NB4 (cell line): ENCODE data around the gene ENTPD6.
"Not testable (repeated sequence)": the region's sequence is repeated elsewhere in the genome, so short reads cannot be mapped to it uniquely, and the experiment has no call there.

Experiments used
- DNase-seq: peaks from one replicate; pipeline ENCODE4 v3.0.0; 2010; ENCODE audit warnings: low read depth
- H3K4me3 ChIP-seq: one replicate; pipeline ENCODE4 v1.5.1; 2011; ENCODE audit warnings: mild to moderate bottlenecking, low read depth, low read length, moderate library complexity
- MYC ChIP-seq: IDR thresholded peaks from 2 replicates; pipeline ENCODE4 v1.6.1; 2011; ENCODE audit warnings: low read depth, low read length
- POLR2A ChIP-seq: IDR thresholded peaks from 2 replicates; pipeline ENCODE4 v1.6.1; 2011; ENCODE audit warnings: mild to moderate bottlenecking; ENCODE audit not compliant: insufficient read length; ENCODE audit errors: extremely low read depth
- TF ChIP-seq, protein P1 (sequence below): IDR thresholded peaks from one replicate; pipeline ENCODE4 v1.5.1; 2012; ENCODE audit warnings: low read depth, low read length
- TF ChIP-seq, protein P2 (sequence below): IDR thresholded peaks from 2 replicates; pipeline ENCODE4 v1.6.1; 2011; ENCODE audit warnings: low read depth, low read length

The ENTPD6 gene

DNA sequence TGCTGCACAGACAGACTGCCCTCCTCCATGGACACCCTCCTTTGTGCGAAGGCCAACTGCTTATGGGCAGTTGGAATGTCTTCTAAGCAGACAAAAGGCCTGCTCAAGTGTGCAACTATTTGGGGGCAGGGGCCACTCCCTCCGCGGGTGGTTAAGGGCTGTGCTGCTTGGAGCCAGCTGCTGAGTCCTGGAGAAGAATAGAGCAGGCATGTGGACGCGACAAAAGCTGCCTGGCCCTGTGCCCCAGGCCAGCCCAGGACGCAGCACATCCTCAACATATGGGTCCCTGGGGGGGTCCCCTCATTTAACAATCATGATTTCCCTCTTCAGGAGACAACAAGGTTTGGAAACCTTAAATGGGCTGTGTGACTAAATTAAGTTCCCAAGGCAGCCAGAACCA, 45.5 kb upstream of the ENTPD6 start:
- no peak for DNase-seq
- H3K4me3 ChIP-seq, result no peak overlapping the region
- TF ChIP-seq, protein P1, sequence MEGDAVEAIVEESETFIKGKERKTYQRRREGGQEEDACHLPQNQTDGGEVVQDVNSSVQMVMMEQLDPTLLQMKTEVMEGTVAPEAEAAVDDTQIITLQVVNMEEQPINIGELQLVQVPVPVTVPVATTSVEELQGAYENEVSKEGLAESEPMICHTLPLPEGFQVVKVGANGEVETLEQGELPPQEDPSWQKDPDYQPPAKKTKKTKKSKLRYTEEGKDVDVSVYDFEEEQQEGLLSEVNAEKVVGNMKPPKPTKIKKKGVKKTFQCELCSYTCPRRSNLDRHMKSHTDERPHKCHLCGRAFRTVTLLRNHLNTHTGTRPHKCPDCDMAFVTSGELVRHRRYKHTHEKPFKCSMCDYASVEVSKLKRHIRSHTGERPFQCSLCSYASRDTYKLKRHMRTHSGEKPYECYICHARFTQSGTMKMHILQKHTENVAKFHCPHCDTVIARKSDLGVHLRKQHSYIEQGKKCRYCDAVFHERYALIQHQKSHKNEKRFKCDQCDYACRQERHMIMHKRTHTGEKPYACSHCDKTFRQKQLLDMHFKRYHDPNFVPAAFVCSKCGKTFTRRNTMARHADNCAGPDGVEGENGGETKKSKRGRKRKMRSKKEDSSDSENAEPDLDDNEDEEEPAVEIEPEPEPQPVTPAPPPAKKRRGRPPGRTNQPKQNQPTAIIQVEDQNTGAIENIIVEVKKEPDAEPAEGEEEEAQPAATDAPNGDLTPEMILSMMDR, result no peak
- TF ChIP-seq, protein P2, sequence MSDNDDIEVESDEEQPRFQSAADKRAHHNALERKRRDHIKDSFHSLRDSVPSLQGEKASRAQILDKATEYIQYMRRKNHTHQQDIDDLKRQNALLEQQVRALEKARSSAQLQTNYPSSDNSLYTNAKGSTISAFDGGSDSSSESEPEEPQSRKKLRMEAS, result no peak
- TF ChIP-seq MYC, result no peak
- no peak for TF ChIP-seq POLR2A

DNA sequence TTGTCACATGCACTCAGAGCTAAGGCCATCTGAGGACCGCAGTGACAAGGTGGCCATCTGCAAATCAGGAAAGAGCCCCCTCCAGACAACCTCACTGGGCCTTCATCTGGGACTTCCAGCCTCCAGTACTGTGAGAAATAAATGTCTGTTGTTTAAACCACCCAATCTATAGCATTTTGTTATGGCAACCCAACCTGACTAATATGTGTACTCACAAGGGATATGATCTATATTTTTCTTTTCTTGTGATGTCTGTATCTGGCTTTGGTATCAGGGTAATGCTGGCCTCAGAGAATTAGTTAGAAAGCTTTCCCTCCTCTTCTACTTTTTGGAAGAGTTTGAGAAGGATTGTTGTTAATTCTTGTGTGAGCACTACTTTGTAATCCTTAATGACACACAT, 37.5 kb upstream of the ENTPD6 start:
- no peak for DNase-seq
- H3K4me3 ChIP-seq, result no peak overlapping the region
- no peak for TF ChIP-seq MYC

DNA sequence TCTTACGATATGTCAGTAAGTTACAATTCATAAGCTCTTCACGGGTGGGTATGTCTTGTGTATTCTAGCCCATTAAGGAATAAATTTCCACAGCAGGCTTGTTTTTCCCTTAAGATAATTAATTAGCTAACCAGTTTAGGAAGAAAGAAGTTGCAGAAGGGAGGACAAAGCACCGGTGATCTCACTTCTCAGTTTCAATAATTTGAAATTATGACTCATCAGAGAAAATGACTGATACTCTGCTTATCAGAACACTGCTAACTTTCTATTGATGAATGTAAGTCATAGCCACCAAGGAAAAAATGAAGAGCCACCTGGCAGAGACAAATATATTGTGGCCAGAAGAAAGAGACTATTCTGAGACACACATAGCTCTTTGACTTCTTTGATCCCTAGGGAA, 35.0 kb upstream of the ENTPD6 start:
- TF ChIP-seq POLR2A (no peak), MYC (no peak)
- TF ChIP-seq, protein P1, result no peak
- TF ChIP-seq, protein P2, result no peak
- no peak for DNase-seq
- no peak overlapping the region for H3K4me3 ChIP-seq

DNA sequence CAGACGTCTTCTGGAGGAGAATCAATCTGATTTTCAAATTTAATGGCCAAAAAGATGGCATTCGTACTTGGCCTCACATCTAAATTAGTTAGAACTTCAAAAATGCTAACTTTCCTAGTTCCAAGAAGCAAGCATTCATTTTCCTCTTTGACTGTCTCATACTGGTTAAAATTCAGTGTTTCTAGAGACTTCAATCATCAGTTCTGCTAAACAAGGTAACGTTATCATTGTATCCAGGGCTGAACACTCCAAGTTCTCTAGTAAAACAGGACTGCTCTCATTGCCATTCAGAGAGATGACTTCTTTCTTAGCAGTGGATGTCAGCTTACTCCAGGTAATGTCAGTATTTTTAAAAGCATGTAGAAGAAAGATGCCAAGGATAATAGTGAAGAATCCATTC, 34.6 kb upstream of the ENTPD6 start:
- H3K4me3 ChIP-seq, result no peak overlapping the region
- no peak for DNase-seq
- TF ChIP-seq, protein P2, result no peak
- TF ChIP-seq, protein P1, result no peak
- TF ChIP-seq POLR2A (no peak), MYC (no peak)

DNA sequence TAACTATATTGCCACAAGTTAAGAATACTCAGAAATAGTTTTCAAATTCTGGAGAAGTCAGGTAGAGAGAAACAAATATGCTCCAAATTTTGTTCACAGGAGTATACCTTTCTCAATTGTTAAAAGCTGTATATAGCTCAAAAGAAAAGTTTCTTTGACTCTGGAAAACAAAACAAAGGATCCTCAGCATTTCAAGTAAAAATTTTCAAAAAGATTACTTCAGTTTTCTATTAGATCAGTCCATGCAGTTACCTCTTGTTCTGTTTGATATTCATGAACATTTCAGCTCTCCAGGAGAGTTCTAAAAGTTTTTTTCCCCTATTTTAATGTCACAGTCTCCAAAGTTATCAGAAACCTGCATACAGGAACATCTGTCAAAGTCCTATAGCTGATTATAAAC, 30.4 kb upstream of the ENTPD6 start:
- DNase-seq, result no peak
- TF ChIP-seq, protein P2, result no peak
- TF ChIP-seq MYC (no peak), POLR2A (no peak)
- TF ChIP-seq, protein P1, result no peak
- no peak overlapping the region for H3K4me3 ChIP-seq

DNA sequence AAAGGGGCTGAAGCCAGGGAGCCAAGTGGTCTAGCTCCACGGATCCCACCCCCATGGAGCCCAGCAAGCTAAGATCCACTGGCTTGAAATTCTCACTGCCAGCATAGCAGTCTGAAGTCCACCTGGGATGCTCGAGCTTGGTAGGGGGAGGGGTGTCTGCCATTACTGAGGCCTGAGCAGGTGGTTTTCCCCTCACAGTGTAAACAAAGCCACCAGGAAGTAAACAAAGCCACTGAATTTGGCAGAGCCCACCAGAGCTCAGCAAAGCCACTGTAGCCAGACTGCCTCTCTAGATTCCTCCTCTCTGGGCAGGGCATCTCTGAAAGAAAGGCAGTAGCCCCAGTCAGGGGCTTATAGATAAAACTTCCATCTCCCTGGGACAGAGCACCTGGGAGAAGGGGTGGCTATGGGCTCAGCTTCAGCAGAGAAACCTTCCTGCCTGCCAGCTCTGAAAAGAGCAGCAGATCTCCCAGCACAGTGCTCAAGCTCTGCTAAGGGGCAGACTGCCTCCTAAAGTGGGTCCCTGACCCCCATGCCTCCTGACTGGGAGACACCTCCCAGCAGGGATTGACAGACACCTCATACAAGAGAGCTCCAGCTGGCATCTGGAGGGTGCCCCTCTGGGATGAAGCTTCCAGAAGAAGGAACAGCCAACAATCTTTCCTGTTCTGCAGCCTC, 29.3 kb upstream of the ENTPD6 start:
- not testable (repeated sequence) for H3K4me3 ChIP-seq, DNase-seq

DNA sequence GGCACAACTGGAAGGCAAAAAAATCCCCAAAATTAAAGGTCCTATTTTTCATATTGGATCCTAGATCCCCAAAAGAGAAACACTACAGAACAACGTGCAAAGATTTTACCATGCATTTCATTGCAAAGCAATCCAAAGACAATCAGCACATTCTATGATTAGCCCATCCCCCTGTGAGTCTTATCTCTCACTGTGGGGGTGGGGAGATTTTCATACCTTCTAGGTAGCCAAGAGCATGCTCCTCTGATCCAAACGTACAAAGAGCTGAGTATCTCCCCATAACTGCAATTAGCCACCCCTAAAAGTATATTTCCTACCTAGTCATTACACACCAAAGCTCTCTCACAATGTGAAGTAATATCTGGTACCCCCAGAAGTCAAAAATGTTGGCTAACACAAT, 22.2 kb upstream of the ENTPD6 start:
- DNase-seq, result no peak
- H3K4me3 ChIP-seq, result no peak overlapping the region
- TF ChIP-seq, protein P1, result no peak
- TF ChIP-seq MYC (no peak), POLR2A (no peak)
- TF ChIP-seq, protein P2, result no peak
